Sigmoid colon (tissue), 7 donors: ENCODE data around the gene TMEM14A. TPM values are rescaled to one million over a fixed set of nuclear protein-coding genes. Genes with fewer than 3 reads are reported as not detected.
"Not testable (repeated sequence)": the region's sequence is repeated elsewhere in the genome, so short reads cannot be mapped to it uniquely, and the experiment has no call there.

Experiments used
- DNase-seq: peaks from one replicate; pipeline ENCODE4 v3.0.0-alpha.2; 2019
- H3K27ac ChIP-seq, 4 donors: fragments of 200-600 bp; sonication (generic); one replicate each; pipeline ENCODE4 v1.5.1; 2016 to 2019; ENCODE audit warnings: mild to moderate bottlenecking in 1 of 4
- H3K27me3 ChIP-seq, 3 donors: fragments of 200-600 bp; sonication (generic); one replicate each; pipeline ENCODE4 v1.5.1; 2019; ENCODE audit warnings: mild to moderate bottlenecking in 1 of 3
- H3K36me3 ChIP-seq, 4 donors: fragments of 200-600 bp; sonication (generic); one replicate each; pipeline ENCODE4 v1.5.1; 2016 to 2019
- H3K4me1 ChIP-seq, 4 donors: fragments of 200-600 bp; sonication (generic); one replicate each; pipeline ENCODE4 v1.5.1; 2017 to 2019
- H3K4me3 ChIP-seq, 4 donors: fragments of 200-600 bp; sonication (generic); one replicate each; pipeline ENCODE4 v1.5.1; 2017 to 2019; ENCODE audit warnings: mild to moderate bottlenecking in 2 of 4, moderate library complexity in 1 of 4
- H3K9me3 ChIP-seq, 4 donors: fragments of 200-600 bp in 3 of 4; sonication (generic) in 3 of 4; one replicate each; pipeline versions ENCODE4 v1.5.1 to v1.6.1; 2013 to 2019
- EP300 ChIP-seq, 4 donors: sonication (generic); formaldehyde crosslinking; IDR thresholded peaks; one replicate each; pipeline ENCODE4 v1.6.1; 2017; ENCODE audit warnings: antibody characterized with exemption in 4 of 4
- POLR2A ChIP-seq, 2 donors: fragments of 450-650 bp; IDR thresholded peaks; one replicate each; pipeline ENCODE4 v1.6.1; 2016; ENCODE audit warnings: antibody characterized with exemption in 2 of 2, mild to moderate bottlenecking in 2 of 2, moderate library complexity in 2 of 2
- POLR2AphosphoS5 ChIP-seq, 4 donors: sonication (generic); formaldehyde crosslinking; IDR thresholded peaks; one replicate each; pipeline ENCODE4 v1.6.1; 2017; ENCODE audit warnings: antibody characterized with exemption in 4 of 4
- WGBS, 2 donors: extraction: QIAGEN DNeasy Blood & Tissue Kit; methylation state at CpG; one replicate each; pipeline ENCODE4 v1.1.7; 2013; 5-methylcytosine and 5-hydroxymethylcytosine counted together
- intact Hi-C: fragments of 100-400 bp; cut with DNase I; formaldehyde crosslinking; loops from one replicate; pipeline ENCODE4 v1.15.1; 2023
- polyA plus RNA-seq, 3 donors: library from polyadenylated mRNA; stranded (reverse); fragments of 200-250 nt; gene quantifications; one replicate each; pipeline ENCODE4 v1.2.3, GENCODE V29; 2013
- total RNA-seq, 4 donors: library from RNA; depleted of rRNA; stranded (reverse); fragments of >200 nt; gene quantifications; one replicate each; pipeline ENCODE4 v1.1.0, GENCODE V29; 2016
- TF ChIP-seq, protein P1 (sequence below), 4 experiments: fragments of 450-650 bp in 3 of 4; fragments of 200-600 bp in 1 of 4; IDR thresholded peaks; one replicate each; pipeline ENCODE4 v1.5.1; 2016 to 2019; ENCODE audit warnings: antibody characterized with exemption in 4 of 4, mild to moderate bottlenecking in 3 of 4, moderate library complexity in 2 of 4
- donor health status: healthy with polysubstance abuse.
- donor health status: Bipolar disorder and iron deficiency.
- donor health status: healthy.

The TMEM14A gene
- total and polyA plus RNA-seq, 7 donors = 18.5 to 48.5 (median 25.2) TPM

DNA sequence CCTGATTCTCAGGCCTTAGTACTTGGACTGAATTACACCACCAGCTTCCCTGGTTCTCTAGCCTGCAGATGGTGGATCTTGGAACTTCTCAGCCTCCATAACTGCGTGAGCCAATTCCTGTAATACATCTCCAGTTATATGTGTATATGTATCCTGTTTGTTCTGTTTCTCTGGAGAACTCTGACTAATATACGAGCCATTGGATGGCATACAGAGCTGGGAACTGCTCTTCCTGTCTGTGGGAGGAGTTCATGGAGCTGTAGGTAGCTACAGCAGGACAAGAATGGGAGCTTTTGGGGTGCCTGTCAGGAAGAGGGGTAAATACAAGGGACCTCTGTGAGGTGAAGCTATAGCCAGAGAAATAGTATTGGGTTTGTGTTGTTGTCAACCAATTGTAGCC lies 41.2 kb downstream of the TMEM14A start:
- no peaks in the 10 kb centered on the region for H3K36me3 ChIP-seq
- DNase-seq = no peak
- H3K27me3 ChIP-seq = no peaks in the 10 kb centered on the region
- intact Hi-C loops = no loop called here
- H3K4me3 ChIP-seq = no peak overlapping the region
- no peaks in the 10 kb centered on the region for H3K9me3 ChIP-seq
- H3K27ac ChIP-seq = no peak overlapping the region
- H3K4me1 ChIP-seq = no peaks in the 10 kb centered on the region
- TF ChIP-seq, protein P1, sequence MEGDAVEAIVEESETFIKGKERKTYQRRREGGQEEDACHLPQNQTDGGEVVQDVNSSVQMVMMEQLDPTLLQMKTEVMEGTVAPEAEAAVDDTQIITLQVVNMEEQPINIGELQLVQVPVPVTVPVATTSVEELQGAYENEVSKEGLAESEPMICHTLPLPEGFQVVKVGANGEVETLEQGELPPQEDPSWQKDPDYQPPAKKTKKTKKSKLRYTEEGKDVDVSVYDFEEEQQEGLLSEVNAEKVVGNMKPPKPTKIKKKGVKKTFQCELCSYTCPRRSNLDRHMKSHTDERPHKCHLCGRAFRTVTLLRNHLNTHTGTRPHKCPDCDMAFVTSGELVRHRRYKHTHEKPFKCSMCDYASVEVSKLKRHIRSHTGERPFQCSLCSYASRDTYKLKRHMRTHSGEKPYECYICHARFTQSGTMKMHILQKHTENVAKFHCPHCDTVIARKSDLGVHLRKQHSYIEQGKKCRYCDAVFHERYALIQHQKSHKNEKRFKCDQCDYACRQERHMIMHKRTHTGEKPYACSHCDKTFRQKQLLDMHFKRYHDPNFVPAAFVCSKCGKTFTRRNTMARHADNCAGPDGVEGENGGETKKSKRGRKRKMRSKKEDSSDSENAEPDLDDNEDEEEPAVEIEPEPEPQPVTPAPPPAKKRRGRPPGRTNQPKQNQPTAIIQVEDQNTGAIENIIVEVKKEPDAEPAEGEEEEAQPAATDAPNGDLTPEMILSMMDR (IDR thresholded peaks at IDR 0.05) = no peak
- no peak for TF ChIP-seq POLR2A (IDR thresholded peaks at IDR 0.05)
- no peak for TF ChIP-seq POLR2AphosphoS5 (IDR thresholded peaks at IDR 0.05)
- TF ChIP-seq EP300 (IDR thresholded peaks at IDR 0.05) = no peak
- WGBS, 2 donors = 82 to 83% methylated on average over 2 of the region's 2 CpGs

GRCh38 chr6:52714761-52715160 lies 43.8 kb downstream of the TMEM14A start:
- intact Hi-C loops, DNase-seq: not testable (repeated sequence)
- WGBS, 2 donors = 94% methylated on average over 9 of the region's 9 CpGs

DNA sequence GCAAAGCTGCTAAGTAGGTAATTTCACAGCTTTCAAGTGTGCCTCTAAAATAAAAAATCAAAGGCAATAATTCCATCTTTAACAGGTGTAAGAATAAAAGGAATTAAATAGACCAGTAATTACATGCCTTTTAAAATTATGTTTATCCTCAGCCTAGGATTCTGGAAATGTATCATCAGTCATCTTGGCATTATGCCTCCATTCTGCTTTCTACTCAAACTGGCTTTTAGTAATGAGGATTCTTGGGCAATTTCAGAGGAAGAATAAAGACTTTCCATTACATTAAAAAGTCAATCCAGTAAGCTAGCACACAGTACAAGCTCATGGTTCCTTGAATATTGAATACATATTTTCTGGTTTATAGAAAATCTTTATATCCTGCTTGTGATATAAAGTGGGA lies 47.6 kb downstream of the TMEM14A start:
- H3K27me3 ChIP-seq = no peaks in the 10 kb centered on the region
- H3K36me3 ChIP-seq = no peaks in the 10 kb centered on the region
- H3K27ac ChIP-seq = no peak overlapping the region
- no peak overlapping the region for H3K4me3 ChIP-seq
- H3K4me1 ChIP-seq = no peaks in the 10 kb centered on the region
- DNase-seq = no peak
- no peak for TF ChIP-seq POLR2A (IDR thresholded peaks at IDR 0.05)
- TF ChIP-seq POLR2AphosphoS5 (IDR thresholded peaks at IDR 0.05) = no peak
- TF ChIP-seq, protein P1 (IDR thresholded peaks at IDR 0.05) = no peak
- TF ChIP-seq EP300 (IDR thresholded peaks at IDR 0.05) = no peak
- H3K9me3 ChIP-seq = no peaks in the 10 kb centered on the region
- intact Hi-C loops = no loop called here

More at GRCh38 chr6:52714761-52715160, 43.8 kb downstream of the TMEM14A start:
- not testable (repeated sequence) for H3K36me3 ChIP-seq, H3K27me3 ChIP-seq, H3K4me1 ChIP-seq, H3K4me3 ChIP-seq, H3K9me3 ChIP-seq, H3K27ac ChIP-seq

DNA sequence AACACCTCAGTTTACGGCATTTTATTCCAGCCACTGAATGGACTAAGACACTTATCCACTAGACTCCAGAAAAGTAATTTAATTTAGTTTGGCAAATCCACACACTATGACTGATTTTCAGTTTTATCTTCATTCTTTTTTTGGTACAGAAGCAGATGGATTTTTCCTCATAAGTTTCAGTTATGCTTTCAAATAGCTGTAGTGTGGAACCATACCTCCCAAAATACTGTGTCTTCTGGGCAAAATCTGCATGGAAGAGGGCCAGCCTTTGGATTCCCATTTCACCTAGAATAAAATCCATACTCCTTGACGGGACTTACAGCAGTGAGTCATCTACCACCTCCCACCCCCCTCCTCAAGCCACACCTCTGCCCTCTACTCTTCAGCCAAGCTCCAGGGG lies 49.4 kb downstream of the TMEM14A start:
- Histone ChIP-seq H3K9me3 (no peaks in the 10 kb centered on the region), H3K4me3 (no peak overlapping the region), H3K4me1 (no peaks in the 10 kb centered on the region), H3K27ac (no peak overlapping the region), H3K36me3 (no peaks in the 10 kb centered on the region), H3K27me3 (no peaks in the 10 kb centered on the region)
- WGBS, 2 donors = 86 to 88% methylated on average over 2 of the region's 2 CpGs
- DNase-seq = no peak
- TF ChIP-seq POLR2AphosphoS5 (IDR thresholded peaks at IDR 0.05) (no peak), EP300 (IDR thresholded peaks at IDR 0.05) (no peak), POLR2A (IDR thresholded peaks at IDR 0.05) (no peak)
- TF ChIP-seq, protein P1 (IDR thresholded peaks at IDR 0.05) = no peak
- intact Hi-C loops = no loop called here

GRCh38 chr6:52724042-52724405 lies 53.1 kb downstream of the TMEM14A start:
- no peak for DNase-seq
- WGBS, 2 donors = 33 to 66% methylated on average over 2 of the region's 2 CpGs
- intact Hi-C loops = no loop called here
- no peak overlapping the region for H3K4me3 ChIP-seq
- no peaks in the 10 kb centered on the region for H3K9me3 ChIP-seq
- TF ChIP-seq POLR2A (IDR thresholded peaks at IDR 0.05) (no peak), POLR2AphosphoS5 (IDR thresholded peaks at IDR 0.05) (no peak), EP300 (IDR thresholded peaks at IDR 0.05) (no peak)
- TF ChIP-seq, protein P1 (IDR thresholded peaks at IDR 0.05) = no peak
- no peaks in the 10 kb centered on the region for H3K4me1 ChIP-seq
- H3K27ac ChIP-seq = no peak overlapping the region
- no peaks in the 10 kb centered on the region for H3K27me3 ChIP-seq
- no peaks in the 10 kb centered on the region for H3K36me3 ChIP-seq
